AG20443 (cell line): ENCODE measurements around the gene STRADB.
A peak's percentile ranks its signal among the peaks of the same experiment; 100 is the strongest.
"Not testable (repeated sequence)": the region's sequence is repeated elsewhere in the genome, so short reads cannot be mapped to it uniquely, and the experiment has no call there.

Experiments used
- DNase-seq: peaks from one replicate; pipeline ENCODE4 v3.0.0; 2012; ENCODE audit warnings: low spot score, mixed read lengths

The STRADB gene

GRCh38 chr2:201470821-201471731 is 19.5 kb downstream of the STRADB start:
- no peak for DNase-seq

- no peak for DNase-seq
Observed at GRCh38 chr2:201471732-201472393, 20.3 kb downstream of the STRADB start.

DNA sequence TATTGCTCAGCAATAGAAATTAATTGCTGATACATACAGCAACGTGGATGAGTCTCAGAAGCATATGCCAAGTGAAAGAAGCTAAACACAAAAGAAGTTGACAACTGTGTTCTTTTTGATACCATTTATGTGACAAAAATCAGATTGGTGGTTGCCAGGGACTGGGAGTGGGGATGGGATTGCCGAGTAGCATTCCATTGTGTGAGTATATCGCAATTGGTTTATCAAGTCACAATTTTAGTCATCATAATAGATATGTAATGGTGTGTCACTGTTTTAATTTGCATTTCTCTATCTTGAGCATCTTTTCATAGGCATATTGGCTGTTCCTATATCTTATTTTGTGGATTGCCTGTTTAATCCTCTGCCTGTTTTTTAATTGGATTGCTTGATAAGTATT is 20.9 kb downstream of the STRADB start:
- DNase-seq = no peak

GRCh38 chr2:201482543-201482942 is 31.0 kb downstream of the STRADB start:
- no peak for DNase-seq

- no peak for DNase-seq
Observed at GRCh38 chr2:201483342-201483741, 31.8 kb downstream of the STRADB start.

DNA sequence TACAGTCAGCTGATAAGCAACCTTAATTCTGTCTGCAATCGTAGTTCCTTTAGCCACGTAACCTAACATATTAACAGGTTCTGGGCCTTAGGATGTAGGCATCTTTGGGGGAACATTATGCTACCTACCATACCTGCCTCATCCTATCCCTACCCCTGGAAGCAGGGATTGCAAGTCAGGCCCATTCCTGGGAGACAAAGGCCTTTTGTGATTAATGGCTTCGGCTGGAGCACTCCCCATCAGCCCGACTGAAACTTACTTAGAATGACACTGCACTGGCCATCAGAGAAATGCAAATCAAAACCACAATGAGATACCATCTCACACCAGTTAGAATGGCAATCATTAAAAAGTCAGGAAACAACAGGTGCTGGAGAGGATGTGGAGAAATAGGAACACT is 32.2 kb downstream of the STRADB start:
- DNase-seq = not testable (repeated sequence)

DNA sequence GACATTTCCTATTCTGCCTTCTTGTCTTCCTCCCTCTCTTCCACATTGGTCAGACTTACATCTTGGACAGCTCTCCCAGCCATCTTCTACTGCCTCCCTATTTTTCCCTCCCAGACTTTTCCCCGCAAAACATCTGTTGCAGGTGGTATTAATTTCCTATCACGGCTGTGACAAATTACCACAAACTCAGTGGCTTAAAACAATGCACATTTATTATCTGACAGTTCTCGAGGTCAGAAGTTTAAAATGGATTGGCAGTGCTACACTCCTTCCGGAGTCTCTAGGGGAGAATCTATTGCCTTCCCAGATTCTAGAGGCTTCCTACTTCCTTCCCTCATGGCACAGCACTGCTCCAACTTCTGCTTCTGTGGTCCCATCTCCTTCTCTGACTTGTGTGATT is 33.3 kb downstream of the STRADB start:
- peak; percentile 24 for DNase-seq

DNA sequence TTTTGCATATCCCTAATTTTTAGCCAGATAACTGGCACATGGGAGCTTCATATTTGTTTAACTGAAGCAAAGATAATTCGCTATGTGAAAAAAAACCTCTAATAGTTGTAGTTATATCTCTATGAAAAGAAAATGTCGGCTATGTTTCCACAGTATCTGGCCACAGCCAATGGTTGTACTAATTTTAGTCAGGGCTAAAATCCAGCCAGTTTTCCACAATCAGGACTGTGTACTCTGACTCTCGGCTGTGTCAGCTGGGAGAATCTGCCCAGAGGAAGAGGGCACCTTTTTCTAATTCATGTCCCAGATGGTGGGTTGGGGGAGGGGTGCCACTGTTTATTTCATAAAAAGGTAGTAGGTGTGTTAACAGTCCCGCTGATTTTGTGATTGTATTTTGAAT is 38.8 kb downstream of the STRADB start:
- DNase-seq = no peak

DNA sequence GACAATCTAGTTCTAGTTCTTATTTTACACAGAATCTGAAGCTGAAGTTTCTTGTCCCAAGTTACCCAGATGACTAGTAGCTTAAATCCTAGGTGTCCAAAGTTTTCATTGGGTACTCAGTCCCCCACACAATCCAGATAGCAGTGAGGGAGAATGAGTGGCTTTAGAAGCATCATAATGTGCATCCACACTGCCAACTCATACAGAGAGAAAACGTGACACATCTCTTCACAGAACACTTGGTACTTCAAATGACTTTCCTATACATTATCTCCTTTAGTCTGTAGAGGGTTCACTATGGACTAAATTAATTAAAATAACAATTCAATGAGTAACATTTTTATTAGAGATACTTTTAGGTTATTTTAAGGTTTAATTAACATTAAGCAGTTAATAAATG is 45.2 kb downstream of the STRADB start:
- DNase-seq = no peak

GRCh38 chr2:201500534-201500933 is 49.0 kb downstream of the STRADB start:
- DNase-seq = no peak

DNA sequence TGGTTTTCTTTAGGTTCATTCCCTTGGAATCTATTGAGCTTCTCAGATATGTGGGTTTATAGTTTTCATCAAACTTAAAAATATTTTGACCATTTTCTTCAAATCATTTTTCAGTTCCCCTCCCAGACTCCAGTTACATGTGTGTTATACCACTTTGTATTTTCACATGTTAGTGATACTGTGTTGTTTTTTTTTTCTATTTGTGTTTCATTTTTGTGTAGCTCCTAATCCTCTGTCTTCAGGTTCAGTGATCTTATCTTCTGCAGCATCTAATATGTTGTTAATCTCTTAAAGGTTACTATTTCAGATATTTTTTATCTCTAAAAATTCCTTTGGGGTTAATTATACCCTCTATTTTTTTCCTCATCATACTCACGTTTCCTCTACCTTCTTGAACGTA is 51.2 kb downstream of the STRADB start:
- no peak for DNase-seq

DNA sequence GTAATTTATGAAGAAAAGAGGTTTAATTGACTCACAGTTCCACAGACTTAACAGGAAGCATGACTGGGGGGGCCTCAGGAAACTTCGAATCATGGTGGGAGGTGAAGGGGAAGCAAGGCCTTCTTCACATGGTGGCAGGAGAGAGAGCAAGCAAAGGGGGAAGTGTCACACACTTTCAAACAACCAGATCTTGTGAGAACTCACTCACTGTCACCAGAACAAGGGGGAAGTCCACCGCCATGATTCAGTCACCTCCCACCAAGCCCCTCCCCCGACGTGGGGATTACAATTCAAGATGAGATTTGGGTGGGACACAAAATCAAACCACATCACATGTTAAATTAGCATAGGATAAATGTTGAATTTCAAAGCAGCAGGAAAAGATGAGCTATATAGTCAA is 56.2 kb downstream of the STRADB start:
- DNase-seq = no peak

GRCh38 chr2:201513271-201513670 is 61.7 kb downstream of the STRADB start:
- no peak for DNase-seq

- DNase-seq = no peak
Observed at GRCh38 chr2:201515573-201516246, 64.2 kb downstream of the STRADB start.

DNA sequence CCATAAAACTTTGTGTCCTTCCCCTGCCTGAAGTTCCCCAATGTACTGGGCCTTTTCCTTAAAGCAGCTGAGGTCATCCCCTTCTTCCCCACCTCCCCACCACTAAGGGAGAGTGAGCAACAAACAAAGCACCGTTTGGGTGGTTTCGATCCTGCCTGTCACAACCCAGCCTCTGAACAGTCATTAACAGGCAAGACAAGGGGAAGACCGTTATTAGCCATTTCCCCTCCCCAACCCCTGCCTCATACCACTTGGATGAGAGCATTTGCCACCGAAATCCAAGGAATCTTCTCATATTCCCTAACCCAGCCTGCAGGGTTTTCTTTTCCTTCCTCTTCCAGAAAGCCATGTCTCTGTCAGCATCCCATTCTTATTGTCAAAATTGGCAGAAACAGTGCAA is 65.6 kb downstream of the STRADB start:
- peak; percentile 44 for DNase-seq

- no peak for DNase-seq
Observed at GRCh38 chr2:201520201-201520600, 68.7 kb downstream of the STRADB start.

DNA sequence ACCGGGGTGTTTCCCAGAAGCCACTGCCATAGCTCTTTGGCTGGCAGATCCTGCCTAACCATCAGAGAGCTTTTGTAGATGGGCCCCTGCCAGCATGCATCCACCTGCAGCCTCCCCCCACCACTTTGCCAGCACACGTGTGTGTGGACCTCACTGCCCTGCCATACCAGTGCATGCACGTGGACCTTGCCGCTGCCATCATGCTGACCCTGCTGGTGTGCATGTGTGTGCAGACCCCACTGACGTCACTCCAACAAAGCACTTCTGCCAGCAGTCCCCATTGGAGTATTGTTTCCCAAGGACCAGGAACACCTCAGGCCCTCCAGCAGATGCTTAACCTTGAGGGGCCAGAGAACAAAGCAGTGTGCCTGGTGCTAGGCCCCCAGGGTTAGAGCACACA is 71.4 kb downstream of the STRADB start:
- no peak for DNase-seq

GRCh38 chr2:201523506-201523905 is 72.0 kb downstream of the STRADB start:
- no peak for DNase-seq
